Hepatocyte (in vitro differentiated cells): ENCODE results near the gene RXFP4.

ENCODE experiments used
- CTCF ChIP-seq: fragments of 200-600 bp; sonication (generic); IDR thresholded peaks from 2 replicates; pipeline ENCODE4 v1.5.1; 2016; ENCODE audit warnings: antibody characterized with exemption, mild to moderate bottlenecking; ENCODE audit not compliant: poor library complexity
- EZH2 ChIP-seq: fragments of 200-600 bp; sonication (generic); IDR thresholded peaks from 2 replicates; pipeline ENCODE4 v1.6.1; 2016; ENCODE audit warnings: antibody characterized with exemption, mild to moderate bottlenecking, borderline replicate concordance

DNA sequence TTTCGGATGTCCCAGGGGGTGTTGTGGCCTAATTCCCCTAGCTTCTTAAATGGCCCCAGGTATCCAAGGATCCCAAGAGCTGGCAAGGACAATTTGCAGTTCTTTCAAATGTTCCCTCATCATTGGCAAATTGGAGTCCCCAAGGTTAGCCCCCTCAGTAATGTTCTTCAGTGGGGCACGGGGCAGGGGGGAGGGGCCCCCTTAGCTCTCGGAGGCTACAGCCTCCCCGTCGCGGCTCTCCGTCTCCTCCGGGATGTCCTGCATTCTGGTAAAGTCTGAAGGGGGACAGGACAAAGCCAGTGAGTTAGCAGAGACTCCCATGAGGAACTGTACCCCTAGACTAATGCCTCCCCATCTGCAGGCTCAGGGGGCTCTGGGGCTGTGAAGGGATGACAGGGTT is 6.3 kb downstream of the RXFP4 start:
- TF ChIP-seq CTCF (no peak), EZH2 (no peak)
